ENCODE measurements around the gene PCDHGA12. TPM values are rescaled to one million over a fixed set of nuclear protein-coding genes. Genes with fewer than 3 reads are reported as not detected.
"Not testable (repeated sequence)": the region's sequence is repeated elsewhere in the genome, so short reads cannot be mapped to it uniquely, and the experiment has no call there.

The PCDHGA12 gene
- total RNA-seq, 1 experiment from 2014 or later, result 0.79 TPM

- intact Hi-C loops (cut with micrococcal nuclease), result loop anchor here (10.0 kb wide), 2 partner anchors 189 to 329 kb away; partner anchors contain the start of gene PCDHB14
- TF ChIP-seq, protein P1, sequence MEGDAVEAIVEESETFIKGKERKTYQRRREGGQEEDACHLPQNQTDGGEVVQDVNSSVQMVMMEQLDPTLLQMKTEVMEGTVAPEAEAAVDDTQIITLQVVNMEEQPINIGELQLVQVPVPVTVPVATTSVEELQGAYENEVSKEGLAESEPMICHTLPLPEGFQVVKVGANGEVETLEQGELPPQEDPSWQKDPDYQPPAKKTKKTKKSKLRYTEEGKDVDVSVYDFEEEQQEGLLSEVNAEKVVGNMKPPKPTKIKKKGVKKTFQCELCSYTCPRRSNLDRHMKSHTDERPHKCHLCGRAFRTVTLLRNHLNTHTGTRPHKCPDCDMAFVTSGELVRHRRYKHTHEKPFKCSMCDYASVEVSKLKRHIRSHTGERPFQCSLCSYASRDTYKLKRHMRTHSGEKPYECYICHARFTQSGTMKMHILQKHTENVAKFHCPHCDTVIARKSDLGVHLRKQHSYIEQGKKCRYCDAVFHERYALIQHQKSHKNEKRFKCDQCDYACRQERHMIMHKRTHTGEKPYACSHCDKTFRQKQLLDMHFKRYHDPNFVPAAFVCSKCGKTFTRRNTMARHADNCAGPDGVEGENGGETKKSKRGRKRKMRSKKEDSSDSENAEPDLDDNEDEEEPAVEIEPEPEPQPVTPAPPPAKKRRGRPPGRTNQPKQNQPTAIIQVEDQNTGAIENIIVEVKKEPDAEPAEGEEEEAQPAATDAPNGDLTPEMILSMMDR (IDR thresholded peaks at IDR 0.05; ENCODE audit: unreplicated experiment), result no peak
- Mint-ChIP-seq H3K4me1 (ENCODE audit: insufficient read depth, unreplicated experiment) (no peaks in the 10 kb centered on the region), H3K4me3 (ENCODE audit: unreplicated experiment) (peak overlapping the region; percentile 54), H3K36me3 (ENCODE audit: insufficient read depth, unreplicated experiment) (peaks cover 5% of the 10 kb centered on the region), H3K9me3 (ENCODE audit: unreplicated experiment) (peaks cover 42% of the 10 kb centered on the region), H3K27ac (ENCODE audit: low read depth, unreplicated experiment) (no peak overlapping the region), H3K27me3 (ENCODE audit: insufficient read depth, unreplicated experiment) (no peaks in the 10 kb centered on the region)
- DNase-seq (ENCODE audit: unreplicated experiment), result no peak
- CTCF ChIA-PET, result interaction anchor here (0.6 to 5.5 kb wide), 24 partner anchors 10 to 214 kb away, joined by 3 to 38 read pairs (median 5); partner anchors contain the start of genes PCDHB11, PCDHB14, PCDHGB4 and PCDHGC3
- no TSS peak for BruUV-seq (replicated peaks)
- POLR2A ChIA-PET, result interaction anchor here (1.0 to 1.5 kb wide), 4 partner anchors 99 to 147 kb away, joined by 3 to 11 read pairs (median 3); no protein-coding TSS in a partner anchor
Measured at GRCh38 chr5:141413540-141414069, 16.7 kb upstream of the PCDHGA12 start.

DNA sequence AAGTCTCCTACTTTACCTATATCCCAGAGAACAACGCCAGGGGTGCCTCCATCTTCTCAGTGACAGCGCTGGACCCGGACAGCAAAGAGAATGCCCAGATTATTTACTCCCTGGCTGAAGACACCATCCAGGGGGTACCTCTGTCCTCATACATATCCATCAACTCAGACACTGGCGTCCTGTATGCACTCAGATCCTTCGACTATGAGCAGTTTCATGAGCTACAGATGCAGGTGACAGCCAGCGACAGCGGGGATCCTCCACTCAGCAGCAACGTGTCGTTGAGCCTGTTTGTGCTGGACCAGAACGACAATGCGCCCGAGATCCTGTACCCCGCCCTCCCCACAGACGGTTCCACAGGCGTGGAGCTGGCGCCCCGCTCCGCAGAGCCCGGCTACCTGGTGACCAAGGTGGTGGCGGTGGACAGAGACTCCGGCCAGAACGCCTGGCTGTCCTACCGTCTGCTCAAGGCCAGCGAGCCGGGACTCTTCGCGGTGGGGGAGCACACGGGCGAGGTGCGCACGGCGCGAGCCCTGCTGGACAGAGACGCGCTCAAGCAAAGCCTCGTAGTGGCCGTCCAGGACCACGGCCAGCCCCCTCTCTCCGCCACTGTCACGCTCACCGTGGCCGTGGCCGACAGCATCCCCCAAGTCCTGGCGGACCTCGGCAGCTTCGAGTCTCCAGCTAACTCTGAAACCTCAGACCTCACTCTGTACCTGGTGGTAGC is 15.6 kb upstream of the PCDHGA12 start:
- H3K27me3 Mint-ChIP-seq (ENCODE audit: insufficient read depth, unreplicated experiment); DNase-seq (ENCODE audit: unreplicated experiment); H3K4me3 Mint-ChIP-seq (ENCODE audit: unreplicated experiment); H3K27ac Mint-ChIP-seq (ENCODE audit: low read depth, unreplicated experiment); BruUV-seq (replicated peaks); H3K4me1 Mint-ChIP-seq (ENCODE audit: insufficient read depth, unreplicated experiment); H3K36me3 Mint-ChIP-seq (ENCODE audit: insufficient read depth, unreplicated experiment): not testable (repeated sequence)
- intact Hi-C loops (cut with micrococcal nuclease), result loop anchor here (10.0 kb wide), 2 partner anchors 190 to 330 kb away; partner anchors contain the start of gene PCDHB14
- POLR2A ChIA-PET, result interaction anchor here (0.6 to 1.2 kb wide), 2 partner anchors 143 to 340 kb away, joined by 3 read pairs; no protein-coding TSS in a partner anchor
- CTCF ChIA-PET, result interaction anchor here (0.6 to 5.5 kb wide), 7 partner anchors 95 to 191 kb away, joined by 3 to 38 read pairs (median 6); partner anchors contain the start of gene PCDHB14
- H3K9me3 Mint-ChIP-seq (ENCODE audit: unreplicated experiment), result peaks cover 39% of the 10 kb centered on the region

DNA sequence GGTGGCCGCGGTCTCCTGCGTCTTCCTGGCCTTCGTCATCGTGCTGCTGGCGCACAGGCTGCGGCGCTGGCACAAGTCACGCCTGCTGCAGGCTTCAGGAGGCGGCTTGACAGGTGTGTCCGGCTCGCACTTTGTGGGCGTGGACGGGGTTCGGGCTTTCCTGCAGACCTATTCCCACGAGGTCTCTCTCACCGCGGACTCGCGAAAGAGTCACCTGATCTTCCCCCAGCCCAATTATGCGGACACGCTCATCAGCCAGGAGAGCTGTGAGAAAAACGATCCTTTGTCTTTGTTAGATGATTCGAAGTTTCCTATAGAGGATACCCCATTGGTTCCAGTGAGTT is 15.1 kb upstream of the PCDHGA12 start:
- H3K4me1 Mint-ChIP-seq (ENCODE audit: insufficient read depth, unreplicated experiment); BruUV-seq (replicated peaks); H3K4me3 Mint-ChIP-seq (ENCODE audit: unreplicated experiment); H3K27me3 Mint-ChIP-seq (ENCODE audit: insufficient read depth, unreplicated experiment); H3K36me3 Mint-ChIP-seq (ENCODE audit: insufficient read depth, unreplicated experiment); DNase-seq (ENCODE audit: unreplicated experiment); H3K27ac Mint-ChIP-seq (ENCODE audit: low read depth, unreplicated experiment): not testable (repeated sequence)
- intact Hi-C loops (cut with micrococcal nuclease), result loop anchor here (10.0 kb wide), 2 partner anchors 190 to 330 kb away; partner anchors contain the start of gene PCDHB14
- H3K9me3 Mint-ChIP-seq (ENCODE audit: unreplicated experiment), result peaks cover 35% of the 10 kb centered on the region
- ChIA-PET CTCF (interaction anchor here (4.2 to 5.5 kb wide), 2 partner anchors 110 to 149 kb away, joined by 37 to 38 read pairs; no protein-coding TSS in a partner anchor), POLR2A (interaction anchor here (0.6 kb wide), 1 partner anchor 340 kb away, joined by 3 read pairs; no protein-coding TSS in a partner anchor)

DNA sequence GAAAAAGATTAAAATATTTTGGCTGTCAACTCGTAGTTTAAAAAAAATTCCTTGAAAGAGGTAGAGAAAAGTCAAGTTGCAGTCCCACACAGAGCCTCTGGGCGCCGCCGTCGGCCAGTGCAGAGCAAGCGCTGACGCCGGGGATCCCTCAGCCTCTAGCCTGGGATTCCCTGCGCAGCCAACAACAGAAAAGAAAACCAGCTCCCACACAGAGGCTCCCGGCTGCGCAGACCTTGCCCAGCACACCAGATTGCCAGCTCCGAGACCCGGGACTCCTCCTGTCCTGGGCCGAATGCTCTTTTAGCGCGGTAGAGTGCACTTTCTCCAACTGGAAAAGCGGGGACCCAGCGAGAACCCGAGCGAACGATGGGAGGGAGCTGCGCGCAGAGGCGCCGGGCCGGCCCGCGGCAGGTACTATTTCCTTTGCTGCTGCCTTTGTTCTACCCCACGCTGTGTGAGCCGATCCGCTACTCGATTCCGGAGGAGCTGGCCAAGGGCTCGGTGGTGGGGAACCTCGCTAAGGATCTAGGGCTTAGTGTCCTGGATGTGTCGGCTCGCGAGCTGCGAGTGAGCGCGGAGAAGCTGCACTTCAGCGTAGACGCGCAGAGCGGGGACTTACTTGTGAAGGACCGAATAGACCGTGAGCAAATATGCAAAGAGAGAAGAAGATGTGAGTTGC is 12.7 kb upstream of the PCDHGA12 start, which contains the start of gene PCDHGB7:
Gene PCDHGB7, plus strand, starts transcription at position 184 of the 679 bp plus-strand sequence. Its CDS starts 183 bp downstream, at position 367.
- DNase-seq (ENCODE audit: unreplicated experiment), result peak; percentile 82
- H3K9me3 Mint-ChIP-seq (ENCODE audit: unreplicated experiment), result peaks cover 37% of the 10 kb centered on the region

More for the DNA sequence above, 12.7 kb upstream of the PCDHGA12 start, which contains the start of gene PCDHGB7:
- H3K4me1 Mint-ChIP-seq (ENCODE audit: insufficient read depth, unreplicated experiment); H3K27ac Mint-ChIP-seq (ENCODE audit: low read depth, unreplicated experiment); BruUV-seq (replicated peaks); H3K27me3 Mint-ChIP-seq (ENCODE audit: insufficient read depth, unreplicated experiment); H3K36me3 Mint-ChIP-seq (ENCODE audit: insufficient read depth, unreplicated experiment); H3K4me3 Mint-ChIP-seq (ENCODE audit: unreplicated experiment): not testable (repeated sequence)
- intact Hi-C loops (cut with micrococcal nuclease), result loop anchor here (1.0 to 10.0 kb wide), 3 partner anchors 107 to 333 kb away; partner anchors contain the start of gene PCDHB14
- CTCF ChIA-PET, result interaction anchor here (0.6 to 5.5 kb wide), 27 partner anchors 12 to 695 kb away, joined by 3 to 38 read pairs (median 3); partner anchors contain the start of genes PCDHGA12, PCDHGC3 and TAF7
- POLR2A ChIA-PET, result interaction anchor here (0.6 to 0.8 kb wide), 2 partner anchors 11 to 104 kb away, joined by 4 read pairs; no protein-coding TSS in a partner anchor
- TF ChIP-seq, protein P1 (IDR thresholded peaks at IDR 0.05; ENCODE audit: unreplicated experiment), result peak; percentile 50

All from MCF 10A (cell line).